Dermis blood vessel endothelial cell (primary cell): ENCODE results near the gene TECPR1. TPM values are rescaled to one million over a fixed set of nuclear protein-coding genes. Genes with fewer than 3 reads are reported as not detected.

Source experiments
- DNase-seq: peaks from one replicate; pipeline ENCODE4 v3.0.0; 2010
- total RNA-seq: library from RNA; depleted of rRNA; stranded (reverse); fragments of >200 nt; gene quantifications from 2 replicates; pipeline ENCODE4 v1.2.3, GENCODE V29; 2014

Gene TECPR1
- total RNA-seq, 1 donor from 2014 or later, result 66.2 TPM

DNA sequence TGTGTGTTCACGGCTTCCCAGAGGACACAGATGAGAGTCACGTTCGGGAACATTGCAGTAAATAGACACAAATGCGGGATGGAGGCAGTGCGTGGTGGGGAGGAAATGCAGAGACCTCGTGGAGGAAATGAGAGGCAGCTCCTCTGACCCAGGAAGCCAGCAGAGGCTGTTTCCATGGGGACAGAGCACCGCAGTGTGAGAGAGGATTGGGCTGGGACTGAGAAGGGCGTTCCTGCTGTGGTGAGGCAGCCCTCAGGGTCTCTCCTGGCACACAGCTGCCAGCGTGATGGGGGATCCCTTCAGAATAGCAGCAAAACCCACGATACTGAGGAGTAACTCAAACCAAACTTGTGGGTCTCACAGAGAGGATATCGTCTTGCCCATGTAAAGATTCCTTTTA, 62.5 kb downstream of the TECPR1 start:
- no peak for DNase-seq

DNA sequence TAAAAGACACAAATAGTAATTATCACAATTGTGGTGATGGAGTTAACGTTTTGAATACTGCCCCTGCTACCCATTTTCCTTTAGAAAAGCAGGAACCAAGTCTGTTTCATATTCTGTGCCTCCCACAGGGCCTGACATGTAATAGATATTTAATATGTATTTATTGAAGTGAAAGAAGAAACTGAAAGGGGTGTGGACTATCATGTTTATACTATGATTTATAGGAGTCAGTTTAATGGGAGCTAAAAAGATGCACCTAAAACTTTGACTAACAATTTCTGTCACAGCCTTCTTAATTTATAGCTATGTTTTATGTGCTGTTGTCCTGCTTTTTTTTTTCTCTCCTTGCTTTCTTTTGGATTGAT, 64.9 kb downstream of the TECPR1 start:
- no peak for DNase-seq

GRCh38 chr7:98186452-98187137, 65.4 kb downstream of the TECPR1 start:
- peak; percentile 59 for DNase-seq

DNA sequence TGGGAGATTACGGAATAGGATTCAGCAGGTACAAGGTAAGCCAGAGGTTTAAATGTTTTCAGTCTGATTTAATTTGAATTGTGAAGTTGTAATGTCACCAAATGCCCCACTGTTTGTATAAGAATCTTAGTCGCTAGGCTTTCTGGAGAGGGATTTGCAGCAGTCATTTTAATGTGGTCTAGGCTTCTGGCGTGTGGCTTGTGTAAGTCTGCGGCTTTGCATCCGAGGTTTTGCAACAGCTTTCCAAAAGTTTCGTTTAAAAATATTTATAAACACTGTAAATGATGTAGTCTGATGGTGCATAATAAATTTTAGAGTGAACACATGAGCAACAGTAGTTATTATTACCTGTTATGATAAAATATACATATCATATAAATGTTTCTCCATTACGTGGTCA, 66.9 kb downstream of the TECPR1 start:
- no peak for DNase-seq

- no peak for DNase-seq
These were observed 71.3 kb downstream of the TECPR1 start for GRCh38 chr7:98180751-98181150.

DNA sequence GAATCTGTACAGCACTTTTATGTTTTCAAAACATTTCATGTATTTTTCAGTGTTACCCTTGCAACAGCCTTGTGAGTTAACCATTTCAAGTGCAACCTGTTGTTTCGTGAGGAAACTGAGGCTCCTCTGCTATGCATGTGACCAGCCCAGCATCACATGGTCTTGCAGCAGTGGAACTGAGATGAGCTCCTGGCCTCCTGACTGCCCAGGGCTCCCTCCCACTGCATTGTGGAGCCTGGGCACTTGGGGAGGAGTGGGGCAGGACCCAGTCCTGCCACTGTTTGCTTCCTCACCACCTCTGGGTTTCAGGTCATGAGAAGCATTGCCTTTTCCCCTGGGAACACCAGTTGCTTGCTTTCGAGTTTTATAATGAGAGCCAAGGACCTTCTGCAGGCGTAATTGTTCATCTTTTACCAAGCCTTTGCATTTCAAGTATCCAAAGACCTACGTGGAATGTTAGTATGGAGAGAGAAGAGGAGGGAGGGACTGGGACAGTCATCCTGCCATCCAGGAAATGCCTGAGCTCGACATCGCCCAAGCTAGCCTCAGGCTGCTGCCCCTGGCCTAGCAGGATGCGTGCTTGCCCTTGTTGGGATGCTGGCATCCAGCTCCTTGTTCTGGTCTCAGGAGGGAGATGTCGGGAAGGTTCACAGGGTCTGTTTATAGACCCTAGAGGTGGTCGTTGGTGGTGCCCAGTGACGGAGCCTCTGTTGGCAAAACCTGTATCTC, 73.1 kb downstream of the TECPR1 start:
- DNase-seq, result no peak

DNA sequence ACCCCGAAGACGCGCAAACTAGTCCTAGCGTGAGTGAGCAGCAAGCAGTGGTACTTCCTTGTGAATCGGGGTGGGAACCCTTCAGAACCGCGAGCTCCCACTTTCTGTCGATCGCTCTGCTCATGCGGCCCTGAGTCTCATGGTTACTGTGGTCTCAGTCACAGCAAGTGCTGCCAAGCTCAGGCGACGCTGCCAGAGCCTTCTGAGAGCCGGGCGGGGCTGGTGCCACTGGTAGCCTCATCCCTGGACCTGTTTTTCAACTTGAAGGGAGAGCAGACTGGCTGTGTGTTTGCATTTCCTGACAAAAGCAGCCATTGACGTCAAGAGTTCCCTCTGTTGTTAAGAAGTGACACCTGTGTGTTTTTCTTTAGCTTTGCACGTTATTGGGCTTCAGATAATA, 73.7 kb downstream of the TECPR1 start:
- DNase-seq, result no peak

GRCh38 chr7:98177553-98177952, 74.5 kb downstream of the TECPR1 start:
- DNase-seq, result no peak

GRCh38 chr7:98175260-98175940, 76.6 kb downstream of the TECPR1 start:
- DNase-seq, result no peak

DNA sequence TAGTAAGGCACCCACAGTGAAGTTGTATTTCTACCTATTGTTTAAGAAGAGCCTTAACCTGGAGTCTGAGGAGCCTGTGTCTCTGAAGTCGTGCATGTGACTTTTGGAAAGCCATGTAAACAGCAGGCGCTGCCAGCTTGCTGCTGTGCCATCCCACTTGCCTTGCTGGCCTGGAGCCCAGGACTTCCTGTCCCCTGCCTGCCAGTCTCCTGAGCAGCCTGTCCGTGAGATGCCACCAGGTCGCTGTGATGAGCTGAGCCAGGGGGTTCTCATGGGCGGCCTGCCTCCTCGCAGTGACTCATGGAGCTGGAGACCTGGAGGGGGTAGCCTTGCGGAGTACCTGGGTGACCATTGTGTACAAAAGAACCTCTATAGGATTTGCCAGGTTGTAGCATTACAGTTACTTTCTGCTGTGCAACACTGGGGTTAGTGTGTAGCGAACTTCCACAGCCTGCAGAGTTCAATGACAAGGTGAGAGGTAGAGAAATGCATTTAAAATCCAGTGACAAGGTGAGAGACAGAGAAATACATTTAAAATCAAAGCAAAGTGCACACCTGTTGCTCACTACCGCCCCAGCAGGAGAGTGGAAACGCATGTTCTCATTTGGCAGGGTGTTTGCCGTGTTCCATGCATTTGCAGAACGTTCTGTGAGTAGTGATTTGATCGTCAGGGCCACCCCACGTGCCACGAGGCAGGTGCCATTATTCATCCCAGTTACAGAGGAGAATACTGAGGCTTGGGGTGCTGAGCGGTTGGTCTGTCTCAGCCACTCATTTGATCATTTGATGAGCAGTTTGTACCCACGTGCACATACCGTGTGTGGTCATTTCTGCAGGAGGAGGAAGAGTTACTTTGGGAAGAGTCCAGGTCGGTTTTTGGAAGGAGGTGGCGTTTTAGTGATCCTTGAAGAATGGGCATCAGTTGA, 77.4 kb downstream of the TECPR1 start:
- no peak for DNase-seq

DNA sequence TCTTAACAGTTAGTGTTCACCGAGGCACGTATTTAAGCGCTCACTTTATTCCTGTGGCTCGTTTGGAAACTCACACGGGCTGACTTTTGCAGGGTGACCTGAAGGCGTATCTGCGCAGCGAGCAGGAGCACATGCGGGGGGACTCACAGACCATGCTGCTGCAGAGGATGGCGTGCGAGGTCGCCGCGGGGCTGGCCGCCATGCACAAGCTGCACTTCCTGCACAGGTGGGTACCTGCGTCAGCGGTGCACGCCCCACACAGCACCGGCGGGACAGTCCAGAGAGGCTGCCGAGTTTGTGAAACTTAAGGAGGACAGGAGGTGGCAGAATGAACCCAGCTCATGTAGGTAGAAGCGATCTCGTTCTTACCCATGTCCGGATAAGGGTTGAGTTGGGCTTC, 80.6 kb downstream of the TECPR1 start:
- DNase-seq, result no peak

- no peak for DNase-seq
These were observed 81.1 kb downstream of the TECPR1 start for GRCh38 chr7:98170966-98171365.

DNA sequence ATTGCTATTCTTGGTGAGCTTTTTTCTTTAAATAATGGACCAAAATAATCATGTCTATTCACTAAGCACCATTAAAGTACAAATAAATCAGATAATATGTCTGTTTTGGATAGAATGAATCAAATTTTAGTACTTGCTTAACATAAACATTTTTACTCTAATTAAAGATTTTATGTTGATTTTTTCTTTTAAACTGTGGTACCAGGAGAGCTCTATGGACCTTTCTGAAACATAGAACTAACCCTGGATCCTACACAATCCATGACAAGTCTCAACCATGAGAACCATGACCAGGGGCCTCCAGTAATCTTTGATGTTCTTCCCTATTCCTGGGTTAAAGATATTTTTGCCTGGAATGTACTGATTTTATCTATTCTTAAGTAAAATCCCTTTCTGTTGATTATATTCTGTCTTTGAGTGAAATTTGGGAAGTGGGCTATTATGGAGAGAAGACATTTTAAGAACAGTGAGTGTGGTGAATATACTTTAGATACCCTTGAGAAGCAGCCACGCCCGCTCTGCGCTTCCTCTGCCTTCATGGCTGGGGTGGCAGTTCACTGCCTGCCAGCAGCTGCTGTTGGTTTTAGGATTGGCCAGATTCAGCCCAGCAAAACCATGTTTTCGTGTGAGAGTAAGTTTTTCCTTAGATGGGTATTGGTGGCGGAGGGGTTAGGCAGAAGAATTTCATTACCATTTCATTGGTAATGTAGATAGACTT, 83.0 kb downstream of the TECPR1 start:
- DNase-seq, result no peak

DNA sequence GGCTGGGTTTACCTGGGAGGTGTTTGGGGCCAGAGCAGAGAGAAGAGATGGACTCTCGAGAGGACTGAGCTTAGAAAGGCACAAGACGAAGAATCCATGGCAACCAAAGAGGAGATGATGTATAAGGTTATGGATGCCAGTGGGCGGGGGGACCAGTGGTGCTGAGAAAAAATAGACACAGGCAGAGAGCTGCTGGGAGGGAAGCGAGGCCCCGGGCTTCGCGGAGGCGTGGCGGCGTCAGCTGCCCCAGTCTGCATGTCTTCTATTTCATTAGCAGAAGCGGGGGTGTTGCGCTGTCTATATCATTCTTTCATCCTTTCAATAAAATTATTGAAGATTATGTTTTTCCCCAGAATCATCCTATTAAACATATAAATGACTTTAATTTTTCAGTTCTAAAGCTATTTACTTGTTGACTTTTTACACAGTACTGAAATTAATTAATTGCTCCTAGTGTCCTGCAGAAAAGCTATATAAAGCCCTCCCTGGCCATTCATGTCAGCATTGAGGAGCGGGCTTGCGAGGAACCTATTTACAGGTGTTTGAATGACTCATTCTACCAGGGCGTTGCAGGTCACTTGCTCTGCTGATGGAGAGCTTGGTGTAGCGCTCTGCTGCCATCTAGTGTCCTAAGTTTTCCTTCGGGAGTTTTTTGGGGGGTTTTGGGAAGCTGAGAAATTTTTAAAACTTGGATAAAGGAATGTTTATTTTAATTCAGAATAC, 83.7 kb downstream of the TECPR1 start:
- peak; percentile 85 for DNase-seq

GRCh38 chr7:98167653-98168052, 84.4 kb downstream of the TECPR1 start:
- DNase-seq, result no peak

DNA sequence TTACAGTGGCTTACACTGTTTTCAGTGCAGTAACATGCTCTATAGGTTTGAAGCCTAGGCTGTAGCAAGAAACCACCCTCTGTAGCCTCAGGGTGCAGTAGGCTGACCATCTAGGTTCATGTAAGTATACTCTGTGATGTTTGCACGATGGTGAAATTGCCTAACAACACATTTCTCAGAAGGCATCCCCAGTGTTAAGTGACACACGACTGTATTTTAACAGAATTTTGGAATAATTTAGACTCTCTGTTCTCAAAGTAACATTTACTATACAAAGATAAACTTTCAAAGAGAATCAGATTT, 85.4 kb downstream of the TECPR1 start:
- DNase-seq, result no peak

GRCh38 chr7:98165827-98166667, 86.0 kb downstream of the TECPR1 start:
- DNase-seq, result peak; percentile 65
